Small intestine (tissue), 7 donors: ENCODE results near the gene SCN7A. TPM values are rescaled to one million over a fixed set of nuclear protein-coding genes. Genes with fewer than 3 reads are reported as not detected.
"Not testable (repeated sequence)": the region's sequence is repeated elsewhere in the genome, so short reads cannot be mapped to it uniquely, and the experiment has no call there.

ENCODE experiments used
- DNase-seq, 2 donors: peaks; one replicate each; pipeline versions ENCODE4 v3.0.0 to v3.0.0-alpha.2; 2013
- FAIRE-seq: peaks from 2 replicates; lab custom pipeline; 2012; peaks lifted over from hg19 to GRCh38; lab: Jason Lieb, UNC
- H3K27ac ChIP-seq, 3 donors: one replicate each; pipeline ENCODE4 v1.5.1; 2013; ENCODE audit warnings: low read length in 2 of 3, mild to moderate bottlenecking in 2 of 3, control low read depth in 1 of 3, inconsistent platforms in 1 of 3, low read depth in 1 of 3, moderate library complexity in 1 of 3
- H3K27me3 ChIP-seq, 3 donors: one replicate each; pipeline ENCODE4 v1.6.1; 2013; ENCODE audit warnings: low read length in 3 of 3, inconsistent platforms in 1 of 3; ENCODE audit not compliant: control insufficient read depth in 3 of 3, insufficient read depth in 3 of 3
- H3K36me3 ChIP-seq, 3 donors: one replicate each; pipeline ENCODE4 v1.6.1; 2013; ENCODE audit warnings: low read length in 3 of 3, inconsistent platforms in 1 of 3, low read depth in 1 of 3, mild to moderate bottlenecking in 1 of 3, moderate library complexity in 1 of 3; ENCODE audit not compliant: control insufficient read depth in 3 of 3, insufficient read depth in 2 of 3
- H3K4me1 ChIP-seq, 3 donors: one replicate each; pipeline ENCODE4 v1.6.1; 2013; ENCODE audit warnings: low read length in 2 of 3, inconsistent platforms in 1 of 3, low read depth in 1 of 3, mild to moderate bottlenecking in 1 of 3, moderate library complexity in 1 of 3; ENCODE audit not compliant: control insufficient read depth in 3 of 3, insufficient read depth in 2 of 3
- H3K4me3 ChIP-seq, 3 donors: one replicate each; pipeline ENCODE4 v1.5.1; 2013; ENCODE audit warnings: low read length in 3 of 3, control low read depth in 1 of 3, inconsistent platforms in 1 of 3, low read depth in 1 of 3, mild to moderate bottlenecking in 1 of 3, moderate library complexity in 1 of 3
- H3K9me3 ChIP-seq, 2 donors: one replicate each; pipeline ENCODE4 v1.6.1; 2013; ENCODE audit warnings: low read depth in 1 of 2, low read length in 1 of 2; ENCODE audit not compliant: control insufficient read depth in 2 of 2, insufficient read depth in 1 of 2
- WGBS, 3 donors: extraction: QIAGEN DNeasy Blood & Tissue Kit; methylation state at CpG; one replicate each; pipeline ENCODE4 v1.1.7; 2013; 5-methylcytosine and 5-hydroxymethylcytosine counted together
- polyA plus RNA-seq, 4 donors: library from polyadenylated mRNA; stranded (reverse) in 3 of 4; unstranded in 1 of 4; fragments of 200-250 nt in 3 of 4; fragments of 120-200 nt in 1 of 4; gene quantifications; one replicate each; pipeline versions ENCODE4 v1.2.1 to v1.2.3, GENCODE V29; 2013
- donor health status: healthy with polysubstance abuse.
- donor health status: control.
- donor health status: control.
- donor health status: Bipolar disorder and iron deficiency.
- donor health status: healthy.

The SCN7A gene
- polyA plus RNA-seq, 4 donors: 0.27 to 3.2 (median 1.7) TPM; not detected in 1

- 50 to 65% (median 56%) methylated on average over 5 of the region's 5 CpGs for WGBS, 3 donors
- no peaks in the 10 kb centered on the region for H3K27me3 ChIP-seq
Observed at GRCh38 chr2:166418853-166419615, 75.0 kb downstream of the SCN7A start.

GRCh38 chr2:166417669-166418068 is 76.4 kb downstream of the SCN7A start:
- Histone ChIP-seq H3K36me3 (no peaks in the 10 kb centered on the region), H3K27me3 (no peaks in the 10 kb centered on the region), H3K27ac (no peak overlapping the region), H3K9me3 (no peaks in the 10 kb centered on the region), H3K4me3 (no peak overlapping the region), H3K4me1 (no peaks in the 10 kb centered on the region)
- DNase-seq: peak; percentile 7
- 49 to 55% (median 51%) methylated on average over 2 of the region's 2 CpGs for WGBS, 3 donors
- FAIRE-seq: no peak

More at GRCh38 chr2:166418853-166419615, 75.0 kb downstream of the SCN7A start:
- H3K9me3 ChIP-seq: no peaks in the 10 kb centered on the region
- H3K27ac ChIP-seq: no peak overlapping the region
- FAIRE-seq: no peak
- no peak for DNase-seq
- H3K4me1 ChIP-seq: no peaks in the 10 kb centered on the region
- no peak overlapping the region for H3K4me3 ChIP-seq
- H3K36me3 ChIP-seq: no peaks in the 10 kb centered on the region

DNA sequence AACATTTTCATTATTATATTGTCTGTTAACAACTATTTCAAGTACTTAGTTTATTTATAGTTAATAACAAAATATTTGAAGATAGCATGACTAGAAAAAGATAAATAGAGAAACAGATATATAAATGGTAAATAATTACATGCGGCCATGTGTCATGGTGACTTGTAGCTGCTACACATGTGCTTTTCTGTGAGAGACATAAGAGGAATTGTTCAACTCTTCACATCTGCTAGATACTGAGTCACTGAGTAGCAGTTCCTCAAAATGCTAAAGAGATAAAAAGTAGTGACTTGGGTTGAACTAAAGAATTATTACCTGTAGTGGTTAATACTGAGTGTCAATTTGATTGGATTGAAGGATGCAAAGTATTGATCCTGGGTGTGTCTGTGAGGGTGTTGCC is 80.8 kb downstream of the SCN7A start:
- H3K27ac ChIP-seq: no peak overlapping the region
- no peaks in the 10 kb centered on the region for H3K36me3 ChIP-seq
- no peak for DNase-seq
- H3K4me1 ChIP-seq: no peaks in the 10 kb centered on the region
- no peaks in the 10 kb centered on the region for H3K27me3 ChIP-seq
- H3K4me3 ChIP-seq: no peak overlapping the region
- WGBS, 3 donors: 78 to 95% (median 93%) methylated on average over 1 of the region's 1 CpG
- FAIRE-seq: no peak
- no peaks in the 10 kb centered on the region for H3K9me3 ChIP-seq

GRCh38 chr2:166411473-166412230 is 82.4 kb downstream of the SCN7A start:
- Histone ChIP-seq H3K9me3 (no peaks in the 10 kb centered on the region), H3K27ac (no peak overlapping the region), H3K4me1 (no peaks in the 10 kb centered on the region), H3K27me3 (no peaks in the 10 kb centered on the region), H3K36me3 (no peaks in the 10 kb centered on the region), H3K4me3 (no peak overlapping the region)
- FAIRE-seq: no peak
- WGBS, 3 donors: 68 to 77% (median 76%) methylated on average over 6 of the region's 6 CpGs
- no peak for DNase-seq

- 77 to 80% (median 79%) methylated on average over 7 of the region's 7 CpGs for WGBS, 3 donors
Observed at GRCh38 chr2:166410828-166411472, 83.1 kb downstream of the SCN7A start.

DNA sequence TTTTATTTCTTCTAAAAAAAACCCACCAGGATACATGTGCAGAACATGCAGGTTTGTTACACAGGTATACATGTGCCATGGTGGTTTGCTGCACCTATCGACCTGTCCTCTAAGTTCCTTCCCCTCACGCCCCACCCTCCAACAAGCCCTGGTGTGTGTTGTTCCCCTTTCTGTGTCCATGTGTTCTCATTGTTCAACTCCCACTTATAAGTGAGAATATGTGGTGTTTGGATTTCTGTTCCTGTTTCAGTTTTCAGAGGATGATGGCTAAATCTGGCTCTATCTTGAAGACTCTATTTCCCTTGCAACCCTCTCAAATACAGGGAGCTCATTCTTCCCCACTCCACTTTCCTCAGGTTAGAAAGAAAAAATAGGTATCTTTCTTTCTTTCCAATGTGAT is 86.3 kb downstream of the SCN7A start:
- H3K27ac ChIP-seq, FAIRE-seq, H3K9me3 ChIP-seq, H3K4me1 ChIP-seq, H3K27me3 ChIP-seq, DNase-seq, H3K4me3 ChIP-seq, H3K36me3 ChIP-seq: not testable (repeated sequence)
- 60 to 80% (median 70%) methylated on average over 2 of the region's 2 CpGs for WGBS, 3 donors

More at GRCh38 chr2:166410828-166411472, 83.1 kb downstream of the SCN7A start:
- Histone ChIP-seq H3K36me3 (no peaks in the 10 kb centered on the region), H3K27me3 (no peaks in the 10 kb centered on the region), H3K27ac (no peak overlapping the region), H3K9me3 (no peaks in the 10 kb centered on the region), H3K4me1 (no peaks in the 10 kb centered on the region), H3K4me3 (no peak overlapping the region)
- FAIRE-seq: no peak
- no peak for DNase-seq

GRCh38 chr2:166406374-166406773 is 87.7 kb downstream of the SCN7A start:
- Histone ChIP-seq H3K4me3 (no peak overlapping the region), H3K4me1 (no peaks in the 10 kb centered on the region), H3K27me3 (no peaks in the 10 kb centered on the region), H3K9me3 (no peaks in the 10 kb centered on the region), H3K36me3 (no peaks in the 10 kb centered on the region), H3K27ac (no peak overlapping the region)
- DNase-seq (no peak), FAIRE-seq (no peak)
- WGBS, 3 donors: 72 to 89% (median 82%) methylated on average over 3 of the region's 3 CpGs

GRCh38 chr2:166405569-166405926 is 88.5 kb downstream of the SCN7A start:
- Histone ChIP-seq H3K4me3 (no peak overlapping the region), H3K36me3 (no peaks in the 10 kb centered on the region), H3K4me1 (no peaks in the 10 kb centered on the region), H3K27me3 (no peaks in the 10 kb centered on the region), H3K27ac (no peak overlapping the region), H3K9me3 (no peaks in the 10 kb centered on the region)
- WGBS, 3 donors: 81 to 89% (median 82%) methylated on average over 6 of the region's 6 CpGs
- DNase-seq (no peak), FAIRE-seq (no peak)
